NCI-H460 (cell line): ENCODE results near the gene ADCY10. TPM values are rescaled to one million over a fixed set of nuclear protein-coding genes. Genes with fewer than 3 reads are reported as not detected.
"Not testable (repeated sequence)": the region's sequence is repeated elsewhere in the genome, so short reads cannot be mapped to it uniquely, and the experiment has no call there.

Experiments
- DNase-seq: peaks from one replicate; pipeline ENCODE4 v3.0.0-alpha.2; 2016; ENCODE audit warnings: low read depth; ENCODE audit errors: extremely low read depth
- total RNA-seq: library from RNA; depleted of rRNA; stranded (reverse); fragments of >200 nt; shearing (Covaris generic); gene quantifications from 2 replicates; pipeline ENCODE4 v1.2.3, GENCODE V29; 2014

Gene ADCY10
- total RNA-seq, 1 experiment from 2014 or later: 0.72 TPM

DNA sequence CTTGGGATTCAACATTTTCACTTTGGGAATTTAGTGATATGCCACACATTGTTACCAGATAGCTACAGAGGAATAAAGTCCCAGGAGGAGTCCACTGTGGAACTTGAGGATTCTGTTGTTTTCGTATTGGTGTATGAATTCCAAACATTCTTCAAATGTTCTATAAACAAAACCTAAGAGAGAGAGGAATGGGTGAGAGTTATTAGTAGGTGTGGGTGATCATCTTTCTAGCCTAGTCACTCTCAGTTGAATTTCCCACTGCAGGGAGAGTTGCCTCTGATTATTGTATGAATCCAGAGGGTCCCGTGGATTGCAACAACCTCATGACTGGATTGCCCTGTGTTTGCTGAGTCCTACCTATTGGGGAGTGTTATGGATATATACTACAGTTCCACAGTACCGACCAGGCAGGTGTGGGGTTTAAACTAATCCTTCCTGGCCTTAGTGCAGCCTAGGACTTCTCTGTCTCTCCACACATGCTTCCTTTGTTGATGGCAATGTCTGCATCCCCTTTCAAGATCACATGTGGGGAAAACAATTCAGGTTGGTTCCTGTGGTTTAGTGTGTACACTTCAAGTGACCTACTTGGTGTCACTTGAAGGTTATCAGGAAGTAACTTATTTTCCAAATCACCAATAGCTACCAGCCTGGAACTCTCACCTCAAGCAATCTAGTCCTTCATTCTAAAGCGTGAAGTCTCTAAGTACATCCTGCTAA lies 91.8 kb downstream of the ADCY10 start:
- DNase-seq: no peak

DNA sequence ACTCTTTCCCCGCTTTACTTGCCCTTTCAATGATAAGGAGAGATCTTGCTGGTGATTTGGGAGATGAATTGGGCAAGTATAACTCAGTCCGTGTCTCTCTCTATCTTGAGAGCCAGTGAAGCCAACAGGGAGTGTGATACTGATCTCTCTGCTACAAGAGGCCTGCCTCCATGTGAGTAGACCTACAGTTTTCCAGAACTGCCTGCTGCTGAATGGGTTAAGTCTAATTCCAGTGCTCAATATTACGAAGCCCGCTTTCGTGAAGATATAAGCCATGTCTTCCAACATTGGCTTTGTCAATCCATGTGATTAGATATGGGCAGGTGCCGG lies 92.6 kb downstream of the ADCY10 start:
- no peak for DNase-seq

DNA sequence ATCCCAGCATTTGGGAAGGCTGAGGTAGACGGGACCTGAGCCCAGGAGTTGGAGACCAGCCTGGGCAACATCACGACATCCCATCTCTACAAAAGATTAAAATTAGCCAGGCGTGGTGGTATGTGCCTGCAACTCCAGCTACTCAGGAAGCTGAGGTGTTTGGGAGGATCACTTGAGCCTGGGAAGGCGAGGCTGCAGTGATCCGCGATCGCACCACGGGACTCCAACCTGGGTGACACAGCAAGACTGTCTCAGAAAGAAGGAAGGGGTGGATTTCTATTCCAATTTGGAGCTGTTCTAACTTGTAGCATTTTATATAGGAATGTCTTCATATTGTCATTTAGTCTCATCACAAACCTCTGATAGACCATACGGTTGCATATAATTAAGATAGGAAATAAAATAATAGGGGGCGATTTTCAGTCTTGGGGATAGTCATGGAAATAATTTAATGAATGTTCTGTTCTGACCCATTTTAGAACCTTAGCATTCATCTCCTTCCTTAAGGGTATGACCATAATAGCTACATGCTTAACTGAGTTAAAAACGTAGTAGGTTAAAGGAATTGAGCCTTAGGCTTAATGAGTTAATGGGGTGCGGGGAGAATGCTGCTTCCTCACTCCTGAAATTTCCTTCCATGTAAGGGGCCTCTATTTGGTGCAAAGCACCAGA lies 93.1 kb downstream of the ADCY10 start:
- no peak for DNase-seq

DNA sequence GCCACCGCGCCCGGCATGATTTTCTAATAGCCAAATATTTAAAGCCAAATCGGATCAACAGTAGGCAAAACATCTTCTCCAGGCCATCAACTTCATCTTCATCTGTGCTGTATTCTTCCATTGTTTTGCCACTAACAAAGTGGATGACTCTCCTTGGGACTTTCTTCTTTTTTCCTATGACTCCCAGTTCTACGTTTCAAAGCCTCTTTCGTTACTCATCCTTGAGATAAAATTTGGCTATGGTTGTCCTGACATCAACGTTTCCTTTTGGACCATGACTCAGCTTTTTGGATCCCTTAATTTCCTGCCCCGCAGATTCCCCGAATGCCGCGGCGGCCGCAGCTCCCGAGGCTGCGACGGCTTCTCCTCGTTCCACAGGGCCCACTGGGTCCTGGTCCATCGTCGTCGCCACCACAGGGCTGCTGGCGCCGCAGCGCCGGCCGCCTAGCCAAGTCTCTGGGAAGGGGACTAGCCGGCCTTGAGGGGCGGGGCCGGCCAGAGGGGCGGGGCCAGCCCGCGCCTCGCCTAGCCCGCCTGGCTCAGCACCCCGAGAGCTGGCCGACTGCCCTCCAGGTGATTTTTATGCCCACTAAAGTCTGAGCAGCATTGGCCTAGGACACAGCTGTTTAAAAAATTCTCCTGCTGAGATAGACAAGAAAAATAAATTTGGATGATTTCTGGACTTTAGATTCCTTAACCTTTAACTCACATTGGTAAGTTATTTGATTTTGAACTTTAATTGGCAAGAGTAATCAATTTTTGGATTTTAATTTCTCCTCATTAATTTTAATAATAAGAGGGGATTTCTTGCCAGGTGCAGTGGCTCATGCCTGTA lies 93.9 kb downstream of the ADCY10 start:
- DNase-seq: peak; percentile 74

DNA sequence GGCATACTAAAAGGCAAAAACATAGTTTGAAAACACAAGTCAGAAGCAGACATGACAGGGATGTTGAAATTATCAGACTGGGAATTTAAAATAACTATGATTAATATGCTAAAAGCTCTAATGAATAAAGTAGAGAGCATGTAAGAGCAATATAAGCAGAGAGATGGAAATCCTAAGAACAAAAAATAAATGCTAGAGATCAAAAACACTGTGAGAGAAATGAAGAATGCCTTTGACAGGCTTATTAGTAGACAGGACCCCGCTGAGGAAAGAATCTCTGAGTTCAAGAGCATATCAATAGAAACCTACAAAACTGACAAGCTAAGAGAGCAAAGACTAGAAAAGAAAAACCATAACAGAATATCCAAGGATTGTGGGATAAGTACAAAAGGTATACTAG lies 98.3 kb downstream of the ADCY10 start:
- DNase-seq: no peak

DNA sequence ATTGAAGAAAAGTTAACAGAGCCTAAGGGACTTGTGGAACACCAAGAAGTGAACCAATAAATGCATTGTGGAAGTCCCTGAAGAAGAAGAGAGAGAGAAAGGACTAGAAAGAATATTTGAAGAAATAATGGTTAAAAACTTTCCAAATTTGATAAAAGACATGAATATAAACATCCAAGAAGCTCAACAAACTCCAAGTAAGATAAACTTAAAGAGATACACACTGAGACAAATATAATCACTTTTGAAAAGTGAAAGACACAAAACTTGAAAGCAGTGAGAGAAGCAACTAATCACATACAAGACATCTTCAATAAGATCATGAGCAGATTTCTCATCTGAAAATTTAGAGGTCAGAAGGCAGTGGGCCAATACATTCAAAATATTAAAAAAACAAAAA lies 101.0 kb downstream of the ADCY10 start:
- no peak for DNase-seq

DNA sequence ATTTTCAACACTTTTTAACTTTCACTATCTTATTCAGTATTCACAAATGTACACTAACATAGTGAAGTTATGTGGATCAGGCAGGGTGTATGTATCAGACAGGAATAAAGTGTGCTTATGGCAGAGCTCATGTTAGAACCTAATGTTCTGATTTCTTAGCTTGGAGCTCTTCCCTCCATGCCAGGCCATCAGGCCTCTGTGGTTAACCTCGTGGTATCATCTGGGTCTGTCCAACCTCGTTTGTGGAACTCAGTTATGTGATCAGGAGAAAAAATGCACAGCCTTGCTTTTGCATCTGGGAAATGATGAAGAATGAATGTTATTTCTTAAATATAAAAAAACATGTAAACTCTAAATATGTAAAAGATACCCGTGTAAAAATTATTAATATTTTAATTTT lies 105.2 kb downstream of the ADCY10 start:
- no peak for DNase-seq

DNA sequence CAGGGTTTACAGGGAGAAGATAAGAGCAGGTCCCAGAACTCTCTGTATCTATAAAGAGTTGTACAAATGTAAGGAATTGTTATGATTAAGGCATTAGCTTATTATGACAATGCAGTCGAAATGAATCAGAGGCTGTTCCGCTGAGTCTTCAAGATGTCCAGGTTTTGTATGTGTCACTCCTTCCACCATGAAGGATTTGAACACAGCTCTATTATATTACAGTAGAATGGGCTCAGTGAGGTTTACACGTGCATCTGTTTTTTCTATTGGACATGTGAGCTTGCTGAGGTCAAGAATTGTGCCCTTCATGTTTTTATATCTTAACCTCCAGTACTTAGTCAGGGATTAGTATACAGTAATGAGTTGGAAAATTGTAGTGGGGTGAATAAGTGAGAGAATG lies 105.8 kb downstream of the ADCY10 start:
- no peak for DNase-seq

DNA sequence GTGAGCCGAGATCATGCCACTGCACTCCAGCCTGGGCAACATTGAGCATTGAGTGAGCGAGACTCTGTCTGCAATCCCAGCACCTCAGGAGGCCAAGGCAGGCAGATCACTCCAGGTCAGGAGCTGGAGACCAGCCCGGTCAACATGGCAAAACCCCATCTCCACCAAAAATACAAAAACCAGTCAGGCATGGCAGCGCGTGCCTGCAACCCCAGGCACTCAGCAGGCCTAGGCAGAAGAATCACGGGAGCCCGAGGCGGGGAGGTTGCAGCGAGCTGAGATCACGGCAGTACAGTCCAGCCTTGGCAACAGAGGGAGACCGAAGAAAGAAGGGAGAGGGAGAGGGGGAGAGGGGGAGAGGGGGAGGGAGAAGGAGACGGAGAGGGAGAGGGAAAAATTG lies 107.3 kb downstream of the ADCY10 start:
- DNase-seq: not testable (repeated sequence)

DNA sequence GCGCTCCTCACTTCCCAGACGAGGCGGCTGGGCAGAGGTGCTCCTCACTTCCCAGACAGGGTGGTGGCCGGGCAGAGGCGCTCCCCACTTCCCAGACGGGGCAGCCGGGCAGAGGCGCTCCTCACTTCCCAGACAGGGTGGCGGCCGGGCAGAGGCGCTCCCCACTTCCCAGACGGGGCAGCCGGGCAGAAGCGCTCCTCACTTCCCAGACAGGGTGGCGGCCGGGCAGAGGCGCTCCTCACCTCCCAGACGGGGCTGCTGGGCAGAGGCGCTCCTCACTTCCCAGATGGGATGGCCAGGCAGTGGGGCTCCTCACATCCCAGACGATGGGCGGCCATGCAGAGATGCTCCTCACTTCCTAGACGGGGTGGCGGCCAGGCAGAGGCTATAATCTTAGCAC lies 107.7 kb downstream of the ADCY10 start:
- not testable (repeated sequence) for DNase-seq

DNA sequence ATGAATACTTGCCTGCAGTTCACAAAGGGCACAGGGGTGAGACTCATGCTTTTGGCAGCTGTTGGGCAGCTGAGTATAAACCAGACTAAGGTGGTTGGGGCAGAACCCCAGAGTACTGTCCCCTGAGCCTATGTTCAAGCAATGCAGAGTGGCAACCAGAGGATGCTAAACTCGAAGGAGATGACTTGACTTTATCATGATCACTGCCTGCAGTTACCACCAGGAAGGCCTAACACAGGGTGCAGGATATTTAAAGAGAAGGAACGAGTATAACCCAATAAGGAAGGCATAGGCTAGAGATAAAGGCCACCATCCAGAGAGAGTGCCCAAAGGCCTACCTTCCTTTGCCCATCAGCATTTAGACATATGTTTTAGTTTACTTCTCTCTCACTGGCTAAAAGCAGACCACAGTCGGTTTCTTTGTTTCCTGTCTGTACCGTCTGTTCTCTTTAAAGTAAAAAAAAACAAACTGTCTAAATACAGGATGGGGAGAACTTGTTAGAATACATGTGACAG lies 108.8 kb downstream of the ADCY10 start:
- no peak for DNase-seq

DNA sequence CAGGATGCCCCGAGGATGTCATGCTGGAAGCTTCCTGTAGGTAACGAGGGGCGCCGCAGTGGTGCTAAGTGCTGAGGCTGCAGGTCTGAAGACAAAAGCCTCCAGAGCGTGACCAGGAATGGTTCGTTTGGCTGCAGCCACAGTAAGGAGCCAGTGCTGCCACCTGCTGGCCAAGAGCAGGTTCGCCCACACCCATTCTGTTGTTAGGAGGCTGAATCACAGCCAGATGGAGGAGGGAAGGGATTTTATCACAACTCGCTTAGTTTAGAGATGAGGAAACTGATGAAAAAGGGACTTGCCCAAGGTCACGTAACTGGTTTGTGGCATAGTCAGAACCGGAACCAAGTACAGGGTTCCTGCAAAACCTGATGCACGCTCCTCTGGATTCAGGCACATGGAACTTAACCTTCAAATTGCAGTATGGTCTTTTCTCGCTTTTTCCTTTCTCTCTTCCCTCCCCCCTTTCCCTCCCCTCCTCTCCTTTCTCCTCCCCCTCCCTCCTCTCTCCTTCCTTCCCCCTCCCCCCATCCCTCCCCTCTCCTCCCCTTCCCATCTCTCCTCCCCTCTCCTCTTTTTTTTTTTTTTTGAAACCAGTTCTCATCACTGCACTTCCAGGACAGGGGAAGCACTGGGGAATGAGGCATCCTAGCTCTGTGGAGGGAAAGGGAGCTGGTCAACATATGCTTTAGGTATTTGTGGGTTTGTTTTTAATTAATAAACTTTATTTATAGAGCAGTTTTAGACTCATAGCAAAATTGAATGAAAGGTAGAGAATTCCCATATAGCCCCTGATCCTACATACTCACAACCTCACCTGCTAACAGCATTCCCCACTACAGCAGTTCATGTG lies 110.4 kb downstream of the ADCY10 start:
- peak; percentile 93 for DNase-seq

DNA sequence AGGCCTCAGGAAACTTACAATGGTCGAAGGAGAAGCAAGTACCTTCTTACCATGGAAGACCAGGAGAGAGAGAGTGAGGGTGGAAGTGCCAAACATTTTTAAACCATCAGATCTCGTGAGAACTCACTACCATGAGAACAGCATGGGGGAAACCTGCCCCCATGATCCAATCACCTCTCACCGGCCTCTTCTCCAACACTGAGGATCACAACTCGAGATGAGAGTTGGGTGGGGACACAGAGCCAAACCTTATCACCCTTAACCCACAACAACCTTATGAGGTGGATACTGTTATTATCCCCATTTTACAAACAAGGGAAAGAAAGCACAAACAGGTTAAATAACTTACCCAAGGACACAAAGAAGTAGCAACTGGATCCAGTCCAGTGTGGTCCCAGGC lies 111.7 kb downstream of the ADCY10 start:
- DNase-seq: no peak

DNA sequence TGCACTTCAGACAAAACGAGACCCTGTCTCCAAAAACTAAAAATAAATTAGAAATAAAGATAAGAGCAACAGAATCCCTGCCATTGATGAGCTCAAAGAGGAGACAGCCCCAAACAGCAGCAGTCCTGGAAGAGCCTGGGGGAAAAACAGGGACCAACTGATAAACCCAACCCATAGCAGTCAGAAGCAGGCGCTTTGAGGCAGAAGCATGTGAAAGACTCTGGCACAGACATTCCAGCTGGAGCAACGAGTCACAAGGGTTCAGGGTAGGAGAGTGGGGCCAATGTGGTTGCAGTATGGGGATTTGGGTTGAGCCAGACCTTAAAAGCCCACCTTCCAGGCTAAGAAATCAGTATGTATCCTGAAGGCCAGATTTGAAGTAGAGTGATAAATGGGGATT lies 113.7 kb downstream of the ADCY10 start:
- no peak for DNase-seq

DNA sequence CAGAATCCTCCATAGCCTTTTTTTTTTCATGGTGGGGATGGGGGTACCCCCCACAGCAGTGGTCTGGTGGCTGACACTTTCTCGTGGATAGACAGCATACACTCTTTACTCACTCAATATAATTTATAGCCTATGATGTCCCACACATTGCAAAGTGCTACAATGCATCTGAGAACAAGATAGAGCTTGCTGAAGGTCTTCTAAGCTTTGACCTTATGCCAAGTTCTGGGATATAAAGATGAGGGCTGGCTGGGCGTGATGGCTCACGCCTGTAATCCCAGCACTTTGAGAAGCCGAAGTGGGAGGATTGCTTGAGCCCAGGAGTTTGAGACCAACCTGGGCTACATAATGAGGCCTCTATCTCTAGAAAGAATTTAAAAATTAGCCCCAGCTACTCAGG lies 114.2 kb downstream of the ADCY10 start:
- no peak for DNase-seq

DNA sequence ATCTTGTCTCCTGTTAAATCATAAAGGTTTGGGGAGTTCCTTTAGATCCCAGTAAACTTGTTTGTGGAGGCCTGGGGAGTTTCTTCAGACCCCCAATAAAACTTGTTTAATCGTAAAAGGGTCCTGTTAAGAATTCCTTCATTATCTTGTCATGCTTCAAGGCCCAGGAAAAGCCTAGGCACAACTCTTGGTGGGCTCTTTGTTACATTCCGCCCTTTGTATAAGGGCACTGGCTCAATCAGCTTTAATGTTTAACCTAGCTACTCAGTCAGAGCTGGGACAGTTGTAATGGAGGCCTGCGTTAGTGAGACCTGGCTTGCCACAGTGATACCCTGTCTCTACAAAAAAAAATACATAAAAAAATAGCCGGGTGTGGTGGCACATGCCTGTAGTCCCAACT lies 115.0 kb downstream of the ADCY10 start:
- no peak for DNase-seq

DNA sequence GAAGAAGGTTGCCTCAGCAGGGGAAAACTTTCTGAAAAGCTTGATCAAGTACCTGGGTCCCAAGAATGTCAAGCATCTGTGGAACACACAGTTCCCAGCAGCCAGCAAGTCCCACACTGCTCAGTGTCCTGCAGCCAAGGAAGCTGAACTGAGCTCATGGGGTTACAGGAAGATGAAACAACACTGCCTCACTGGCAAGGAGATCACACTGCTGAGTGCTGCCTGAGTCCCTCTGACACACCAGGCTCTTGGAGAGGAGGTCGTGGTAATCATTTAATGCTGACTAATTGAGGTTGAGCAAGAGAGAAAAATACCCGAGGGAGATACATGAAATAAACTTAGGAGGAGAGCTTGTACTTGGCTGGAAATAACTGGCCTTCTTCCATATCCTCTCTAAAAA lies 116.9 kb downstream of the ADCY10 start:
- peak; percentile 37 for DNase-seq

DNA sequence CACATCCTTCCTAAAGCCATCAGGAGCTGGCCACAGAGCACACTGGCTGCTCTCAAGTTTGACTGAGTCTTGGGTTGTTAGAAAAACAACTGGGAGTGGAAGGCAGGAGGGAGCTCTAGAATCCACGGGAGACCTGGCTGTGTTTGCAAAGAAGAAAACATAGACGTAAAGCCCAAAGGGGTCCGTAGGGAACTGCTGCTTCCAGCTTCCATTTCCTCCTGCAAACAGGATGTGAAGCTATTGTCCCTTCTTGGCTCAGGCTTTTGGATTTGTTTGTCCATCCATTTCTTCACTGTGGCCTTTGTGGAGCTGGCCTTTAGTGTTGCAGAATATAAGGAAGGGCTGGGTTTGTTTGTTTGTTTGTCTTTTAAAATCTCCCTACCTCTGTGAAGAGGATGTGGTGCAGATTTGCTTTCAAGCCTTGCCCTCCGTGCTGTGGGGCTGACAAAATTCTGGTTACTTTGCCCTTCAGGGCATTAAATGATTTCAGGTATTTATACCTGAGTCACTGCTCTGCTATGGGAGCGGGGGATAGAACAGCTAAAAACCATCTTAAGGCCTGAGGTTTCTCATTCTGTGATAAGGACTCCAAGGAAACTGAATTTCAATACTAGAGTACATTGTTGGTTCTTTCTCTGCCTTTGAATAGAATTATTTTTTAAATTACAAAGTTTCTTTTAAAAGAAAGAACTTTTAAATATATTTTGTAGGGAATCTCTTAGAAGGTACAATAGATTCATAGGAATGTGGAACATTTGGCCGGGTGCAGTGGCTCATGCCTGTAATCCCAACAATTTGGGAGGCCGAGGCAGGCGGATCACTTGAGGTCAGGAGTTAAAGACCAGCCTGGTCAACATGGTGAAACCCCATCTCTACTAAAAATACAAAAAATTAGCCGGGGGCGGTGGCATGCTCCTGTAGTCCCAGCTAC lies 117.9 kb downstream of the ADCY10 start:
- DNase-seq: no peak

DNA sequence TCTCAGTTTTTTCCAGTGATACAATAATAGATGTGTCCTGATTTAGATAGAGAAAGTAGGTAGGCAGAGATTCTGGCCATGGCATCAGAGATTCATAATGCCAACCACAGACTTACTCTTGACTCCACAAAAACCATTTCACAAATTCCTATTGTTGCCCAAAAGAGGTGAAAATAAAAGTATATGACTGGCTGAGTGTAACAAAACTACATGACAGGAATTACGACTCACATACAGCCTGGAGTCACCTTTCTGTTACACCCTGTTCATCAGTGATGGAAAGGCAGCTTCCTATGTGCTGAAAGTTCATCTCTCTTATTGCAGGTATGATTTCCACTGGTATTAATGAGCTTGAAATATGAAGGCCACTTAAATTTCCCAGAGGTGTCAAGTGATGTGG lies 119.9 kb downstream of the ADCY10 start:
- no peak for DNase-seq

DNA sequence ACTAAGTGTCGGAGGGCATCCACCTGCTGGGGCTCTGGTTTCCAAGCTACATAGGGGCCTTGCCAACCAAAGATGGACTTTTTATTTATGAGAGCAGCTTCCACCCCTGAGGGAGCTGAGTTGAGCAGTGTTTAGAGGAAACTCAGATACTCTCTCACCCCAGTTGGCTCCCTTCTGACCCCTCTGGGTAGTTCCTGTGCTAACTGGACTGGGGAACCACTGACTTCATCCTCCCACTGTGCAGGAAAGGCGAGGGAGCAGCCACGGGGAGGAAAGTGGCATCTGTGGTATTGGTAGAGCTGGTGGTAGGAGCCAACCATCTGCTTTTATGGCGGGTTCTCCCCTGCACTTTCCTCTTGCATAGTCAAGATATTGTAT lies 121.8 kb downstream of the ADCY10 start:
- no peak for DNase-seq
